SKM-1 treated with dmso at 0.1 percent for 144 hours (cell line): ENCODE measurements around the gene PUS7.
"Not testable (repeated sequence)": the region's sequence is repeated elsewhere in the genome, so short reads cannot be mapped to it uniquely, and the experiment has no call there.

Source experiments
- DNase-seq: peaks from one replicate; lab custom pipeline; 2025; ENCODE audit not compliant: unreplicated experiment; lab: John Stamatoyannopoulos, UW

Gene PUS7

DNA sequence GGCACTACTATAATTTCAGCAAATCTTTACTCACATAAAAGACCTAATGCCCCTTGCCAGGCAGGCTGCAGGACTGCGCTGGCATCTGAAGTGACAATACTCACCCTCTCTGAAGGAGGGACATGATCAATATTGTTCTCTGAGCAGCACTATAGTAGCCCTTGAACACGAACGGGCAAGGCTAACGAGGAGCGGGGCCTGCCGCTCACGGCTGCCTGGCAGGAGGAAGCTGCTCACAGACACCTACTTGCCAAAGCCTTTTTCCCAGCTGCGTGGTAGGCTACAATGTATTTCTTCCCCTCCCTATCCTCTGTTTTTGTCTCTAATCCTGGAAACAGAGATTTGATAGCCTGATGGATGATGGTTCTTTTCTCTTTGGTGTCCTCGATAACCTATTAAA lies 19.9 kb downstream of the PUS7 start:
- no peak for DNase-seq

DNA sequence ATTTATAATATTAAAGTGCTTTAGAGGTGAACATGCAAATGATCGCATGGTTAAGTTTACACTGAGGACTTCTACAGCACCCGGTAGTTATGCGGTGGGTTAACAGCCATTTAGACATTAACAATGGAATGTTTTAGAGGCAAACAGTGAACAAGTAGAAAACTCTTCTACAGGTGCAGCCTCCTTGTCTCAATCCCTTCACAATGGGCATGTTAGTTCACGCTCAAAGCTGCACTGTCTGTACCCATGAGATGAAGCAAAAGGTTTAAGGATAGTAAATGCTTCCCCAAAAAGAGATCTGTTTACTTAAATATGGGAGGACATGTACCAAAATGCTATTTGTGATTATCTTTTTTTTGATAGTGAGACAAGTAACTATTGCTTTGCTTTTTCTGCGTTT lies 25.1 kb downstream of the PUS7 start:
- DNase-seq: no peak

DNA sequence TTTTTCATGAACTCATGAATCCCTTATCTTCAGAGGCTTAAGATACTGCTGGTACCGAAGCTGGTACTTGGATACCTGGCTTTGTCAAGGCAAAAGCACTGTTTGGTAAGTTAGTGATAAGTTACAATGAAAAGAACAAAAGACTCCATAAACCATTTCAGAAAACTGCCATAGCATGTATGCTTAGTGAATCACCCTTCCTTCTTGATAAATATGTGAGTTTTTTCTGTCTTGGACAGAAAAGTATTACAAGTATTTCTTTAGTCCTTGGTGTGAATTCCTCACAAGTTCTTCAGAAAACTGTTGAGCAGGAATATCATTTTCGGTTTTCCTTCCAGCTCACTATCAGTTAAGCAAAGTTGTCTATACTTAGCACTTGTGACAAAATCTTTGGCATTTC lies 25.6 kb downstream of the PUS7 start:
- DNase-seq: no peak

DNA sequence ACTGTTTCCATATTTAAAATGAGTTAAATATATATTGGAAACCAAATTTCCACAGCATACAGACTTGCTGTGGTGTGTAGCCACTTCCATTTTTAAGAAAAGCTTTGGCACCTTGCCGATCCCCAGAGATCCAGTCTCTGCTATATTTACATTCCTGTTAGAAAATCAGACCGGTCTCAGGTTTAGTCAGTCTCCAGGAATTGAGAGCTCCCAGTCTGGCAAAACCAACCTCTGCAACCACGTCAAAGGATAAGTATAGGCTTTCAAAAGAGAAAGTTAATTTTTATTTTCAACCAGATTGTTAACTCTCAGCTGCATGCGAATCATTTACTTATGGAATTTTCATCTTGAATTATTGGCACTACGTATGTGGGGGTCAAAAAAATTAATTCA lies 28.2 kb downstream of the PUS7 start:
- no peak for DNase-seq

DNA sequence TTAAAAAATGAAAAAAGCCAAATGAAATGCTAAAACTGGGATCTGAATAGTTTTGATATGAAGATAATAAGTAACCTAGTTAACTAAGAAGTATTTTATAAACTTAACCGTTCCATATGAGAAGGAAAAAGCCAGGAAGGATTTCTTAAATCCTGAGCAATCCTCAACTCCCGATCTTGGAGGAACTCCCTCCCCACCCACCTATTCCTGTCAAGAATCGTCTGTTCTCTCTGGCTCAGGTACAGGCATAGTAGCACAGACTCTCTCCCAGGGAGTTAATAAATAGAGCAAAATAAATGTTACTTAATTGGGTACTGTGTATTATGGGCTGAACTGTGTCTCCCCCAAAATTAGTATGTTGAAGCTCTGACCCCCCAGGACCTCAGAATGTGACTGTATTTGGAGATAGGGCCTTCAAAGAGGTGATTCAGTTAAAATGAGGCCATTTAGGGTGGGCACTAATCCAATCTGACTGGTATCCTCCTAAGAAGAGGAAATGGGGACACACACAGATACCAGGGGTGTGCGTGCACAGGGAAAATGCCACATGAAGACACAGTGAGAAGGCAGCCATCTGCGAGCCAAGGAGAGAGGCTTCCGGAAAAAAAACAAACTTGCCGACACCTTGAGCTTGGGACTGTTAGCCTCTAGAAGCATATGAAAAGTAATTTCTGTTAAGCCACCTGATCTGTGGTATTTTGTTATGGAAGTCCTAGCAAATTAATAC lies 28.7 kb downstream of the PUS7 start:
- no peak for DNase-seq

DNA sequence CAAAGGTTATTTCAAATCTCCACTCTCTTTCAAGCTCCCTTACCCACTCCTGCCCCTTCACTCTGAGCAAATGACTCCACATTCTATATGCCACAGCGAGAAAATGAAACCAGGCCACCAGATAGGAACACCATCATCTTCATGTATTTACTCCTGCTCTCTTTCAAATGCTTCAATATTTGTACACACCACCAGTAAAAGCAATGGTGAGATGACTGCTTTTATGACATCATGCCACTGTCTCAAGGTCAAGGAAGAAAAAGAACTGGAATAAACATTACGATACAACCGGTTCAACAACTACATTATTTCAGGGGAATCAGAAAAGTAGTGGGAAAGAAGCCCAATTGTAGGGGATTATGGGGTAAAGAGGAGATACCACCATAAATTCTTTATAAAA lies 32.7 kb downstream of the PUS7 start:
- DNase-seq: no peak

DNA sequence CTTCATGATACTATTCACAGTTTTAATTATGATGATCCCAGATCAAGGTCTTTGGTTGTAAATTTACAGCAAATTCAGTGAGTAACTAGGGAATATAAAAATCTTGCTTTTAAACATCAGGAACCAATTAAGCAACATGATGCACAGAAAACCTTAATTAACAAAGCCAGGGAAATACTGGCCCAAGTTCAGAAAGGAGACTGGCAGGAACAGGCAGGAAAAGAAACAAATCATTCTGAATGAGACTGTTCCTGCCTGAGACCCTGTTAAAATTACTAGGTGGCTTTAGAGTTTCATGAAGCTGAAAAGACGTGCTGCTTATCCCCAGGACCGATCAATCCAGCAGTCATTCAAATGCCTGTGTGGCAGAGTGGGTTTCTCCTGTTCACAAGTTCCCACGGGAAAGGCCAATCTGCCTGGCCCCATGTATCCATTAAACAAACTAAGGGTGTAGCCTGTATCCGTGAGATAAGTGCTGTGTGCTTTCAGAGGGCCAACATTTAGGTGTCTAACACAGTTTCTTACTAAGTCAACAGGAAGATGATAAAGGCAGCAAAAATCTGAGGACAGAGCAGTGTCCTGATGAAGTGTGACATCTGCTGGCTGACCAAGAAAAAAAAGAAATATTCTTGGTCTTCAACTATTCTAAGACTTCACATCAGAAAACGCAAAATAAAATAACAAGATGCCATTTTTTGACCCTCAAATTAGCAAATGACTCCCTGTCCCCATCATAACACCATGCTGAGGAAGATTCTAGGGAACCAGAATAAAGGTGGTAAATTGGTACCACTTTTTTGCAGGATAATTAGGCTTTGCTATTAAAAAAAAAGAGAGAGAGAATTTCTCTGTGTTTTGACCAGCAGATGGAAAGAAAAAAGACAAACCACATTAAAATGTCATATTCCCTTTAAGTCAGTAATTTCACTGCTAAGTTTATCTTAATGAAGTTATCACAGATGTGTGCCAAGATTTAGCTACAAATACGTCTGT lies 34.2 kb downstream of the PUS7 start:
- DNase-seq: no peak

DNA sequence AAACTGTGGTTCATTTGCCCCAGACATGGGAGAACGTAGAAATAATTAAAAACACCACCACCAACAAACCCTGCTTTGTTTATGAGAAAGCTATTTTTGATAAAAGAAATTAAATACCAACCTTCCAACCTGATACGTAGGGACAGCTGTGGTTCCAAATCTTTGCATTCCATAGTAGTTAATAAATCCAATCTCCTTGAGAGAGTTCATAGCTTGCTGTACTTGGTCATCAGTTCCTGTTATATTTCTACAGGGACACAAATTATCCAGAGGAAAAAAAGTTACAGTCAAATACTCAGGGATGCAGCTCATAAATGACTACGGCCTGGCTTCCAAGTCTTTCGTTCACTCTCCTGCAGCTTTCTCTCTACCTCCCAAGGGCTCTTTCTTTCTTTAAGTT lies 41.1 kb downstream of the PUS7 start:
- no peak for DNase-seq

DNA sequence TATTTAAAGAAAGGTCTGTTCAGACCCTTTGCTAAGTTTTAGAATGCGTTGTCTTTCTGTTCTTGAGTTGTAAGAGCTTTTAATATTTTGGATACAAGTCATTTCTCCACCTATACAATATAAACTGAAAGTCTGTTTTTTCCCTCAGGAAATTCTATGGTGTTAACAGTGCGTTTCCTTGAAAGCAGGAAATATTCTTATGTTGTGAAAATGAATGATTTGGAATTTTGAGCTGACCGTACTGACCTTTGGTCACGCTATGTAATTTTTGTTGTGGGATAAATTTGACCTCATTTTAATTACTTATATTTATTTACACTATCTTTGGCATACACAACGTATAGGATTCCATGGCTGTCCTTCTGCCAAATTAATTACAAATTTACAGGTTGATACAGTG lies 43.5 kb downstream of the PUS7 start:
- no peak for DNase-seq

DNA sequence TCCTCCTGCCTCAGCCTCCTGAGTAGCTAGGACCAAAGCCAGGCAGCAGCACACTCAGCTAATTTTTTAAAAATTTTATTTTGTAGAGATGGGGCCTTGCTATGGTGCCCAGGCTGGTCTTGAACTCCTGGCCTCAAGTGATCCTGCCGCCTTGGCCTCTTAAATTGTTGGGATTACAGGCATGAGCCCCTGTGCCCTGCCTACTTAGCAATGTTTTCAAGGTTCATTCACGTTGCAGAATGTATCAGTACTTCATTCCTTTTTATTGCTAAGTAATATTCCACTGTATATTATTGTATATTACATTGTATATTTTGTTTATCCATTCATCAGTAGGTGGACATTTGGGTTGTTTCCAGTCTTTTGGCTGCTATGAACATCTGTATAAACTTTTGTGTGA lies 44.2 kb downstream of the PUS7 start:
- no peak for DNase-seq

DNA sequence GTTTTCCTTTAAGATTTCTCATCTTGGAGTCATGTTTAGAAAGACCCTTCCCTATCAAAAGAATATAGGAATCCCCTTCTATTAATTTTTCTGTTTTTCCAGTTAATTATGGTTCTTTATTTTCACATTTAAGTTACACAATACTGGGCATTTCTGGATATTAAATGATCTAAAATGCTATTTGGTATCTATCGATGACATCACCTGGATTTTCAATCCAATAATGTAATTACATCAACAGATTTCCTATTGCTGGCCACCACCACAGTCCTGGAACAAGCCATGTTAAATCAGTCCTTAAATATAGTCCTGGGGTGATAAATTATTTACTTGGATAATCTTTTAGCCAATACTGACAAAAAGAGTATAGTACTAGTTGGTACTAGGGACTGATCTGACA lies 48.0 kb downstream of the PUS7 start:
- DNase-seq: no peak

DNA sequence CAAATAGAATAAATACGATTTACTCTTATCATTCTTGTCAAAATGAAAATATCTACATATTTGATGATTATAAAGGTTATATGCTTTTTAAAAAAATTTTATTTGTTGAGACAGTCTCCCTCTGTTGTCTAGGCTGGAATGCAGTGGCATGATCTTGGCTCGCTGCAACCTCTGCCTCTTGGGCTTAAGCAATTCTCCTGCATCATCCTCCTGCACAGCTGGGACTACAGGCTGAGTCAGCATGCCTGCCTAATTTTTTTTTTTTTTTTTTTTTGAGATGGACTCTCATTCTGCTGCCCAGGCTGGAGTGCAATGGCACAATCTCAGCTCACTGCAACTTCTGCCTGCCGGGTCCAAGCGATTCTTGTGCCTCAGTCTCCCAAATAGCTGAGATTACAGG lies 48.9 kb downstream of the PUS7 start:
- DNase-seq: no peak

DNA sequence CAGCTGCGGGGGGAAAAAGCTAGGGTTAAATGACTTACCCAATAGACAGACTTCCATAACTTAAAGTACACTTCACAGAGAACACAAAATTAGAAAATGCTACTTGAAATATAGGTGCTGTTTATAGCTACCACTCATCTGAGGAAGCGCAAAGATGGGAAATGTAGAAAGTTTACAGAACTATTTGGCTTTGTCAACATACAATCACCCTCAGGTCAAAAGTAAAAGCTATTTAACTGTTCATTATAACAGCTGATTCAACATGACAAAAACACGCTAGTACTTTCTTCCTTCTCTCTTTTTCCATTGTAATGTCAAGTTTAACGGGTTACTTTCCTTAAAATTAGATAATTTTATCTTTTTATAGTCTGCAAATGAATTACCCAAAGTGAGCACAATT lies 51.2 kb downstream of the PUS7 start:
- no peak for DNase-seq

DNA sequence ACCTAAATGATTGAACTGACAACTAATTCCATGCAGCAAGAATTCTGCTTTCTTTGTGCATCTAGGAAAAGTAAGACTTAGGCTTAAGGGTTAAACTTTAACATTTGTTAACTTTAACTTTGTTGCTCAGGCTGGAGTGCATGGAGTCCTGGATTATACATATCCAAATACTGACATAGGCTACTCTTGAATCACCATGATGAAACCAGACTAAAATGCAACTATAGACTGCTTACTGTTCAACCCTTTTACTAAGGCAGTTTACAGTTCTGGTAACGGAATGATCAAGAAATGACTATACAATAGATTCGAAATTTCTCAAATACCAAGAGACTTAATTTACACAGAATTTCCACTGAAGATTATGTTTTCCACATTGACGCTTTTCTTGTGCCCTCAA lies 52.0 kb downstream of the PUS7 start:
- DNase-seq: no peak

DNA sequence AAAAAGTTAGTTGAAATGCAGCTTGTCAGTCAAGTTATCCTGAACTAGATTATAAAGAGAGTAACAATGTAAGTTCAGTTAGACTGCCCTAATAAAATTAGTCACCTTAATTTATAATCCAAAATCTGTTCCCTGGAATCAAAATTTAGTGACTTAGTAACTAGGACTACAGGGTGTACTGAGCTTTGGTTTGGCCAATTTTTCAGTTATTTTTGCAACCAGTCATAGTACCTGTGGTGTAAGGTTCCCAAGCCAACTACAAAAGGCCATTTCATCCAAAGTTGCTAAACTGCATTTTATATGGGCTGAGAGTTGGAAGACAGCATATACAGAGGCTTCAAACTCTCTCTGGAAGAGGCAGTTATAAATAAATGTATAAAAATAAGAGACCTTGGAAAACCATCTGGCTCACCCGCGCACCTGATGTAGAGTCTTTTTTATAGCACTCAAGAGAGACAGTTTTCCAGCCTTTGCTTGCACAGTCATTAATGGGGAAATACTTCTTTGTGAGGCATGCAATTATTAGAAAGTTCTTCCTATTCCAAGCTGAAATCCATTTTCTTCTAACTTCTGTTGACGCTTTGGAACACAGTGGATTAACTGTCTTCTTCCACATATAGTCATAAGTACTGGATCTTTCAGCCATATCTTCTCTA lies 59.2 kb downstream of the PUS7 start:
- no peak for DNase-seq

DNA sequence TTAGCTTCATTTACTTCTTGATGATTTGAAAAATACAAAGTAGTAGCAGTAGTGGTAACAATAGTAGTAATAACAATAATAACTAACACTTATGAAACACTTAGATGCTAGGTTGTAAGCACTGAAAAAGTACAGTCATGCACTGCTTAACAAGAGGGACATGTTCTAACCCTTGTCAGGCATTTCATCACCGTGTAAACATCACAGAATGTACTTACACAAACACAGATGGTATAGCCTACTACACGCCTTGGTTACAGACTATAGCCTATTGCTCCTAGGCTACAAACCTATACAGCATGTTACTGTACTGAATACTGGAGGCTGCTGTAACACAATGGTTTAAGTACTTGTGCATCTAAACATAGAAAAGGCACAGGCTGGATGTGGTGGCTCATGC lies 60.6 kb downstream of the PUS7 start:
- no peak for DNase-seq

DNA sequence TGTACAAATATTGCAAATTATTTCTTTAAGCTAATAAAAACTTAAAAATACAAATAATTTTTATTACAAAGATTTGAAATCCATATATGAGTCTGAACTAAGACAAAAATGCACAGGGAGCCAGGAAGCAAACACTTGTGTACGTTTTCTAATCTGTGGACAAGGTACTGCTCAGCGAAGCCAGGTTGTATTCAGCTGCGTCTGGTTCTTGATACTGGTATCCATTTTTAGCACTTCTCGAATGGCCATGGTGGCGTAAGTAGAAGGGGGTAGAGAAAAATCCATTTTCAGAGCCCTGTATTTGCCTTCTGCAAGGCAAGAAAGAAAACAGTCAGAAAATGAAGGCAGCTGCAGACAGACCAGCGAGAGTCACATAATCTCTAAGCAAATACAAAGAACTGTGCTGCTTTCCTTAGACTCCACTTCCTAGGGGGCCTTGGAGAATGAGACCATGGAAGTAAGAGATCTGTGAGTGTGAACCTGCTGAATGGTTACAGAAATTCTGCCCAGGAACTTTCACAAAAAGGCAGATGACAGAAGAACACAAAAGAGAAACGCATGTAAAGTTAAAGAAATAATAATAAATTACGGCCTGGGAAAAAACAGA lies 64.3 kb downstream of the PUS7 start:
- DNase-seq: no peak

DNA sequence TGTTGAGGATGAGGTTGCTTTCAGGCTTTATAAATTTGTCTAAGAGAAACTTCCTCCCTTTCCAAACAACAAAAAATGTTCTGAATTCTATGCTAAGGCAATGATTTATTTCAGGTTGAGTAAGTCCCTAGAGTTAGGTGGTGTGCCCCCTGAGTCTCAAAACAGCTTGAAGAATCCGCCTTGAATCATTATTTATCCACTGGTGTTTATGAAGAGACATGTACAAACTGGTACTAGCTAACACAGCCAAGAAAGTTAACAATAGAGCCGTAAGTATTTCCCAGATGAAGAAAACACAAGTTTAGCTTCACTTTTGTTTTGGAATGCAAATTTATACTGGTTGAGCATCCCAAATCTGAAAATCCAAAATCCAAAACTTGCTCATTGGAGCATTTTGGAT lies 67.2 kb downstream of the PUS7 start:
- no peak for DNase-seq

DNA sequence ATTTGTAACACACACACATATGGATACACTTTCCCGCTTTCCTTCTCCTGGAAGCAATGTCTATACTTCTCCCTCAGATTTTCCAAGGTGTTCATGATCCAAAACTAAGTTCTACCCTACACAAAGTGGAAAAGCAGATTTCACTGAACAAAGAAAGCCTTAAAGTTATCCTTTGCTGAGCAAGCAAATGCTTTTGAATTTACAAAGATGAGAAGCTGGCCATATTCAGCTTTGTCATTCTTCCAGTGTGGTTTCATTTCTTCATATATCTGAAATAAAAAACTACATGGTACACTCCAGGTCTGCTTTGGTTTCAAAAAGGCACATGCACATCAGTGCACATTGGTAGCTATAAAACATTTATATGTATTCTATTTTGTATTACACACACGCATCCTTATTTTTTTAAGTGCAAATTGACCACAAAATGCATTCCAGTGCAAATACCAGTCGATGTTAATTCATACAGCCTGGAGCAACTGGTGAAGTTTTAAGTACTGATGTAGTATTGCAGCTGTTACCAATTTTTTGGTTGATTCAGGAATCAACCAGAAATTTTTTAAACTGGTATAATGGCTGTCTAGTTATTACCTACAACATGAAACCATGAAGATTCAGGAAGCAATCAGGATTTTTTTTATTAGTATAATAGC lies 67.8 kb downstream of the PUS7 start:
- DNase-seq: no peak

DNA sequence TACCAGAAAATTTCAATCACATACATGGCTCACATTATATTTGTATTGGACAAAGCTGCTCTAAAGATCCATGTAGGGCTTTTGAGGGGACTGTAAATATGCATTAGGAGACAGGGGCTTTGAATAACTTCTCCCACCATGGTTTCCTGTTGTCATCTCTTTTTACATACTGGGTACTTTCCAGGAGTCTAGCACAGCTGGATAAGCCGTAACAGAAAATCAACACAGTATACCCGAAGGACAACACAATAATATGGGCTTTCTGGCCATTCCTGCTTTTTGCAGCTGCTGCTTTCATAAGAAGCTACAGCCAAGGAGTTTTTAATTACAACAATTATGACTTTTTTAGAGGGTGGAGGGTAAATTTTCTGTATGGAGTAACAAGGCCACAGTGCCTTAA lies 70.0 kb downstream of the PUS7 start:
- DNase-seq: no peak

DNA sequence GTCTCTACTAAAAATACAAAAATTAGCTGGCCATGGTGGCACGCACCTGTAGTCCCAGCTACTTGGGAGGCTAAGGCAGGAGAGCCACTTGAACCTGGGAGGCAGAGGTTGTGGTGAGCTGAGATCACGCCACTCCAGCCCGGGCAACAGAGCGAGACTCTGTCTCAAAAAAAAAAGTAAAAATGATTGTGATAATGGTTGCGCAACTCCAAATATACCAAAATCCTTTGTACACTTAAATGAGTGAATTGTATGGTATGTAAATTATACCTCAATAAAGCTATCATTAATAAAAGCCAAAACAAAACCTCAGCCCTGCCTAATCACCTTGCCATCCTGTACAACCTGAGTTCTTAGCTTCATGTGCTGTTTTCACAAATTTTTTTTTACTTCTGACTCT lies 71.2 kb downstream of the PUS7 start:
- not testable (repeated sequence) for DNase-seq
